Activated T-cell treated with anti-CD3 and anti-CD28 coated beads for 48 hours (primary cell): ENCODE measurements around the gene S100A1.

Source experiments
- DNase-seq: peaks from one replicate; pipeline ENCODE4 v3.0.0-alpha.2; 2020; ENCODE audit warnings: low read depth

Gene S100A1

DNA sequence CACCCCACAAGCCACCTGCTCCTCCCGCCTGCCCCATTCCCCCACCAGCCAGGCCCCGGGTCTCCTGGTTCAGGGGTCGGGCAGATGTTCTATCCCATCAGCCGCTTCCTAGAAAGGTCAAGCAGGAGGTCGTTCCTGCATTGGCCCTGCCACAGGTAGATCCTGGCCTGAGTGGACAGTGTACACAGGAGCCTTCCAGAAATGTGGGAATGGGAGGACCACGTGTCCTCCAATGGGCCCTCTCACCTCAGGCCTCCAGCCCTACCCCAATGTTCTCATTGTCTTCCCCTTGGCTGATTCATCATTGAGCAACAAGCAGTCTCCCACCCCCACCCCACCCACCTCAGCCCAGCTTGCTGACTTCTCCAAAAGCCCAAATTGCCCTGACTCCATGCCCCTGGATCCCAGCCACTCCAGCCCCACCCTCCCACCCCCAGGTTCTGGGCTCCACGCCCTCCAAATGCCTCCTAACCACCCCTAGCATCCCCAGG lies 17.4 kb upstream of the S100A1 start:
- DNase-seq = no peak

DNA sequence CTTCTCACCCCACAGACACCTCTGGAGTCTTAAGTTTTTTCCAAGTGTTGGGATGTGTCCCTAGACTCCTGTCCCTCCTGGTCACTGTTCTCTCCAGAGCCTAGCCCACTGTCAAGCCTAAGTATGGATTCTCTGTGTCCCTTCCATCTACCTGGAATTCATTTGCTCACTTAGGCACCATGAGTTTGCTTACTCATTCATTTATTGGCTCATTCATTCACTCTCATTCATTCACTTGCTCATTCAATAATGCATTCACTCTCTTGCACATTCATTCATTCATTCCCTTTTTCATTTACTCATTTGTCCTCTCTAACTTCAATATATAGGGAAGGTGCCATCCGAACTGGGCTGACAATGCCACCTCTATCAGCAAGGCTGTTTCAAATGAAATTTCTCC lies 16.9 kb upstream of the S100A1 start:
- DNase-seq = no peak

DNA sequence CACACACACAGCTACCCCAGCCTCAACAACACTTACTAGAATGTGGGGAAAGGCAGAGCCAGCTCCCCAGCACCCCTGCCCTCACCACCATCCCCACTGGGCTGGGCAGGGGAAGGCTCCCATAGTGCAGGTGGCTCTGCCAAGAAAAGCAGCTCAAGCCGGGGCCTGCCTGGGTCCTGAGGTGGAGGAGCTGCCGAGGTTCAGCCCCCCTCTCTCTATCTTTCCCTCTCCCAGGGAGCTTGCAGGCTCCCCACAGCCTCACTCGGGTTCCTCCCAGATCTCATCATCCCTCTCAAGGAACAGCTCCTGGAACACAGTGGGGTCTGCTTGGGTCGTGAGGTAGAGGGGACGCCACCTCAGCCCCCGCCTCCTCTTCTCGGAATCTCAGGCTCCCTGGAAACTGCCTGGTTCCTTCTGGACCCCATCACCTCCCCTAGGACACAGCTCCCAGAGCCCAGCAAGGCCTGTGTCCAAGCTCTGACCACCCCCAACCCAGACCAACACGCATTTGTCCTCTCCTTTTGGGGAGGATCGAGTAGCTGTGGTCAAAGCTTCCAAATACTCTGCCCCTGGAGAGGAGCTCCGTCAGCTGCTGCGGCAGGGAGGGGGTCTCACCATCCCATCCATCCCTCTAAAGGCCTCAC lies 16.0 kb upstream of the S100A1 start:
- DNase-seq = no peak

DNA sequence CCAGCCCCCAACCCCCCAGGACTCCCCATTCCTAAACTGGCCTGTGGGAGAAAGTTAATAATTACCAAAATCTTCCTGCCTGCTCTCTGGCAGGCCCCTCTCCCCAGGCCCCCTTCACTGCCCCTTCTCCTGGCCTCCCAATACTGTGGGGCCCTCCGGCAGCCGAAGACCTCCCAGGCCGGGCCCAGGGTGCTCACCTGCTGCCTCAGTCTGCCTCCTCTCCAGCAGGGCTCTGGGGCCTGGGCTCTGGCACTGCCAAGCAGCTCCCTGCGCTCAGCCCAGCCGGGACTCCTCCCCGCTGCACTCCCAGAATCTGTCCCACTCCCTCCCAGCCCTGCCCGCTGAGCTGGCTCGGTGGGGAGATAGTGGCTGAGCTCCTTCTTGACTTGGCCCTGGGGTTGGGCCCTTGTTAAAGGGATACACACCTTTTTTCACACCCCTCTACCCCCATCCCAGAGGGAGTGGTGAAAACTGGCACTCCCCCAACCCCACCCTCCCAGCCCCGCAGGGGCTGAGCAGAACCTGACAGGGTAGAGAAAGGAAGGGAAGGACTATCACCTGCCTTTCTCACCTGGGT lies 15.4 kb upstream of the S100A1 start, which contains the start of gene S100A16:
TSS of gene S100A16 (minus strand) at position 383 of the 577 bp plus-strand sequence. CDS start 4,986 bp downstream, outside the sequence.
- no peak for DNase-seq

DNA sequence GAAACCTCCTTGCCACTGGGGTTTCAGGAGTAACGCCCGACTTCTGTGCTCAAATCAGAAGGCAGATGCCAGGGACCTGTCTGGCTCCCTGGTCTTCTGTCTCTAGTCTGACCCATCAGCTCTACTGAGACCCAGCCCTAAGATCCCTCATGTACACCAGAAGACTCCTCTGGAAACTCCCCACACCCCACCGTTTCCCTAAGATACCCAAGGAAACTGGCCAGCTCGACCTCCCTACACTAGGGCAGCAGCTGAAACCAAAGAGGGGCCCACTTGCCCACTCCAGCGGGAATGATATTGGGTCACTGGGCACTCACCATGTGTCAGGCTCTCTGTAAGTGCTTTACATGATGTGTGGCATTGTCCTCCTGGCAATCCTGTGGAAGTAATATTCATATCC lies 14.8 kb upstream of the S100A1 start:
- DNase-seq = no peak

DNA sequence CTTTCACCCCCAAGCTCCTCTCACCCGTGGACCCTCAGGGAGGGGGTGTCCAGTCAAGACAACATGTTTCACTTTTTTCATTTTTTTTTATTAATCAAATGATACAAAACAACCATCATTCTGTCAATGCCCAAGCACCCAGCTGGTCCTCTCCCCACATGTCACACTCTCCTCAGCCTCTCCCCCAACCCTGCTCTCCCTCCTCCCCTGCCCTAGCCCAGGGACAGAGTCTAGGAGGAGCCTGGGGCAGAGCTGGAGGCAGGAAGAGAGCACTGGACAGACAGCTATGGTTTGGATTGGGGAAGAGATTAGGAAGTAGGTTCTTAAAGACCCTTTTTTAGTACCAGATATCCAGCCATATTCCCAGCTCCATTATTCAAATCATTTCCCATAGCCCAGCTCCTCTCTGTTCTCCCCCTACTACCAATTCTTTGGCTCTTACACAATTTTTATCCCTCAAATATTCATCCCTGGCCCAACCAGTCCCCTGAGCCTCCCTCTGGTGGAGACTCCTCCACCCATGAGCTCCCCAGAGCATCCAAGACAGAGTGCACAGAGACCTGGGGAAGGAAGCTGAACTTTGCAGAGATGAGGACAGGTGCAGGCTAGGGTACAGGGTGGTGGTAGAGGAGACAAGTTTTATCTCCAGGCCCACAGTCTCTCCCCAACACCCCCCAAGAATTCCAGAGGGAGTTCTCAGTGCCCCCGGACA lies 13.9 kb upstream of the S100A1 start:
- no peak for DNase-seq

DNA sequence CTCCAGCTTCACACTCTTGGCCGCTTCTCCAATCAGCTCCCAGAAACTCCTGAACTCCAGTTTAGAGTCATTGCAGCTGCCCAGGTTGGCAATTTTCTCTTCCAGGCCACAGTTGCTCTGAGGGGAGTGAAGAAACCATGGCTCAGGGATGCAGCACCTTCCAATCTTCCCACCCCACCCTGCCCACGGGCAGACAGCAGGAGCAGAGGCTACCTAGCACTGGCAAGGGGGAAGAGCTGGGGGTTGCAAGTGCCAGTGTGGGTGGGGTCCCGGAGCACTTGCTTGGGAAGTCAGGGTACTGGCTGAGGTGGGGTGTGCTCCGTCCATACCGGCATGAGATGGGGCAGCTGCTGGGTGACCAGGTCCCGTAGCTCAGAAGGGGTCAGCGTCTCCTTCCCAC lies 13.3 kb upstream of the S100A1 start:
- DNase-seq = no peak

DNA sequence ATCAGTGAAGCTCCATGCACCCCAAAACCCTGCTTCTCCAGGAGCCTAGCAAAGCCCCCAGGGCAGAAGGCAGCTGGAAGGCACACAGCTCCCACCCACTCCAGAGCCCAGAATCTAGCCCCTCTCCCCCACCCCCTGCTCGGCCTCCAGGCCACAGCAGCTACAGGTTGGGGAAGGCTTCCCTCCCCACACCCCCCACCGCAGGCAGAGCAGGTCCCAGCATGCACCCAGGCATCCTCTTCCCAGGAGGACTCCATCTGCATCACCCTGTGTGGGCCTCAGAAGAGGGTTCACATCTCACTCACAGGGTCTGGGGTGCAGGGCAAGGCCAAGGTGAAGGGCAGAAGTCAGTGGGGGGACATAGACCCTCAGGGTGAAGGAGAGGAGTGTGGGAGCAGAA lies 12.8 kb upstream of the S100A1 start:
- no peak for DNase-seq

DNA sequence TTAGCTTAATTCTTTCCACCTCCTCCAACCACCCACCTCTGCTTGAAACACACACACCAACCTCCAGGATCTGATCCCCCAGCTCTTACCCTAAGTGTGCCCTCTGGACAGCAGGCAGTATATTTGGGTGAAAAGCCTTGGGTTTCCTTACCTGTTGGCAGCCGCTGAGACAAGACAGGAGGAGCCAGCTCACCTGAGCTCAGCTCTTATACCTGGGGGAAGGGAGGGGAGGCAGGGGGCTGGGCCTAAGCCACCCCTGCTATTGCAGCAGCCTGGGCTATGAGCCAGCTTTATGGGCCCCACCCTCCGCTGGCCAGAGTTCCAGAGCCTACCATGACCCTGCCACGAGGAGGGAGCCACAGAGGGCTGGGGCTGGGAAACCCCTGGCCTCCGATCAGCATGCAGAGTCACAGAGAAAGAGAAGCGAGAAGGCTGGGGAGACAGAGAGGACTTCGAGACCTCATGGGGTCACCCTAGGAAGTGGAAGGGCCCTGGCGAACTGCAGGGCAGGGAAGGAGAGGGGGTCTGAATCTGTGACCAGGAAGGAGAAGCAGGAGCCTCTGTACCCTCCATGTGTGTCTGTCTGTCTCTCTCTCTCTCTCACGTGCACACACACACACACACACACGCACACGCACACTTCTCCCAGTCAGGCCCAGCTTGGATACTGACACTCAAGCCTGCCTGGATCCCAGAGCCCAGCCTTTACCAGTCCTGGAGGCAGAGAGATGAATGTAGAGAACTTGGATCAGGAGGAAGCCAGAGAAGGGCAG lies 11.9 kb upstream of the S100A1 start, which contains the start of gene S100A14:
TSS of gene S100A14 (minus strand) at position 182 of the 773 bp plus-strand sequence. CDS start 467 bp downstream, outside the sequence.
- no peak for DNase-seq

DNA sequence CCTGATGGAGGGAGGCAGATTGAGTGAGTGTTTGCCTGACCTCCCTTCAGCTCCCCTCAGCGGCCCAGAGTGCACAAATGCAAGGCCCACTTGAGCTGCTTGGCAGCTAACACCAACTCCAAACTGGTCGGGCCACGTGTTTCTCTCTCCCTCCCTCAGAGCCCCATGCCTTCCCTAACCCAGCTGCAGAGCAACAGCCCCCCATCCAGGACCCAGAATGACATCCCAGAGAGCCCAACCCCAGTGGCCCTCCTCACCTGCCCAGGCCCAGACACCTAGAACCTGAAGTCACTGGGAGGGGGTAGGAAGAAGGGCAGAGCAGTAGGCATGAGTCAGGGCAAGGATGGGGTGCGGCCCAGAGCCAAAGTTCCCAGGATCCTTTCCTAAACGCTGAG lies 11.3 kb upstream of the S100A1 start:
- no peak for DNase-seq

DNA sequence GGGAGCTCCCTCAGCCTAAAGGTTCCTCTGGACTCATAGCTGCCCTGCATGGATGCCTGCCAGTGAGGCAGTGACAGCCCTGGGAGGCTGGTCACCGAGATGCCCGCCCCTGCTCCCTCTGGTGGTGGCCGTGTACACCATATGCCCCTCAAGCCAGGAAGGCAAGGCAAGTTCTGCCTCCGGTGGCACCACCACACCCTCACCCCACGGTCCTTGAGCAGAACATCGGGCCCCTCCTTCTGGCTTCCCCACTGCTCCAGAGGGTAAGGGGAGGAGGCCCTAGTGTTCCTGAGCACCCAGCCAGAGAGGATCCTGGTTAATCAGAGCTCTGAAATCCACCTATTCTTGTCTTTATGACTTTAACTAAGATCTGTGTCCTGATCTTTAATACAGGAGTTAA lies 10.6 kb upstream of the S100A1 start:
- no peak for DNase-seq

DNA sequence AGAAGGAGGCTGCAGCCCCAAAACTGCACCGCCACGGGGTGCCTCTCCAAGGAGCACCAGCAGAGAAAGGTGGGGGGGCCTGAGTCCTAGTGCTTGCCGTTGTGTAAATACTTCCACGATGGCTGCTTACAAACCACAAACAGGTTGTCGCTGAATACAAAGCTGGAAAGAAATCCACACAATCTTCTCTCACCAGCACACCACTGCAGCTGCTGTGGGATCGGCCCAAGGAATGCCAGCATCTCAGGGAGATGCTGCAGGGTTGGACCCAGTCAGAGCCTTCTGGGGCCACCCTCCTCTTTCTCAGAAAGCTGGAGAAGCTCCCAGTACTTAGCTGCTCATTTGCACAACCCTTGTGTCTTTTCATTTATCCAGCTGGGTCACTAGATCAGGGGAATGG lies 9.1 kb upstream of the S100A1 start:
- DNase-seq = no peak

DNA sequence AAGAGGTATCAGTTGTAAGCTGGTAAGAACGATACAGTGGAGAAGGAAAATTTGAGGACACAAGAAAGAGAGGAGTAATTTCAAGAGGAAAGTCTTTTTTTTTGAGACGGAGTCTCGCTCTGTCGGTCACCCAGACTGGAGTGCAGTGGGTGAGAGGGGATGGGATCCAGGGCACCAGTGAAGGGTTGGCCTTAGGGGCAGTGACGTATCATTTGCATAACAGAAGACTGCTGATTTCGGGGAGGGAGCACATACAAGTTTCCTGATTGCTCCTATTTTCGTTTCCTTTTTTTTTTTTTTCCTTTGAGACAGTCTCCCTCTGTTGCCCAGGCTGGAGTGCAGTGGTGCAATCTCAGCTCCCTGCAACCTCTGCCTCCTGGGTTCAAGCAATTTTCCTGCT lies 5.1 kb upstream of the S100A1 start:
- DNase-seq = no peak

DNA sequence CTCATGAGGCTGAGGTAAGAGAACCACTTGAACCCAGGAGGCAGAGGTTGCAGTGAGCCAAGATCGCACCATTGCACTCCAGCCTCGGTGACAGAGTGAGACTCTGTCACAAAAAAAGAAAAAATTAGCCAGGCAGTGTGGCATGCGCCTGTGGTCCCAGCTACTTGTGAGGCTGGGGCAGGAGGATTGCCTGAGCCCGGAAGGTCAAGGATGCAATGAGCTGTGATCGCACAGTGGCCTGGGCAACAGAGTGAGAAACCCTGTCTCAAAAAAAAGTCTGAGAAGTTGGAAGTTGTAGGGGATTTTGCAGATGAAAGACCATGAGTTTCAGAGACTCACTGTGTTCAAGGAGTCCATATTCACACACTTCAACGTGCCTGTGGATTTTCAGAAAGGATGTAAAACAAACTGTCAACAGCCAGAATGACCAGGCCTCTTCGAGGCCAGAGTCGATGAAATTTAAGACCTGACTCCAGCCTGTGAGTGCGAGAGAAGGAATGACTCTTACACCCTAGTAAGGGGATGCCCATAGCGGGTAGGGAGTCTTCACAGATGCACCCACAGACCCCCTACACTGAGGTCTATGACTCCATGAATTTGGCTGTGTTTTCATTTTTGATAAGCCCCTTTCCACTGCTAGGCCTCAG lies 3.1 kb upstream of the S100A1 start:
- DNase-seq = no peak

DNA sequence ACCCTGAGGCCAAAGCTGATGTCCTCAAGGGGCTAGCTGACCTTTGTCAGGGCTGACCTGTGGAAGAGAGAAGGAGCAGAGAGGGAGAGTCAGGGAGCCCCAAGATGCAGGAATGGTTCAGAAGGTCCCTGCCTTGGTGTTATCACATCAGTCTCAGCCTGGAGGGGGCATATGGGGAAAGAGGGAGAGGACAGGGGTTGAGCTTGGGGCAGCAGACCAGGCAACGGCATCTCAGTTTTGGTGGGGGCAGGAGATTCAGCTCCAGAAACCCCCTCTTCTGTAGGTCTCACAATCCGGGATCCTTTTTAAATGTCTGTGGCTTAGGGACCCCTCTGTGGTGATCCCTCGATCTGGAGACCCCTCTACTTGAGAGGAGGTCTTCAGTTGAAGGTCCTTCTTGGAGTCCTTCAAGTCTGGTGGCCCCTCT lies 1.7 kb upstream of the S100A1 start:
- no peak for DNase-seq

DNA sequence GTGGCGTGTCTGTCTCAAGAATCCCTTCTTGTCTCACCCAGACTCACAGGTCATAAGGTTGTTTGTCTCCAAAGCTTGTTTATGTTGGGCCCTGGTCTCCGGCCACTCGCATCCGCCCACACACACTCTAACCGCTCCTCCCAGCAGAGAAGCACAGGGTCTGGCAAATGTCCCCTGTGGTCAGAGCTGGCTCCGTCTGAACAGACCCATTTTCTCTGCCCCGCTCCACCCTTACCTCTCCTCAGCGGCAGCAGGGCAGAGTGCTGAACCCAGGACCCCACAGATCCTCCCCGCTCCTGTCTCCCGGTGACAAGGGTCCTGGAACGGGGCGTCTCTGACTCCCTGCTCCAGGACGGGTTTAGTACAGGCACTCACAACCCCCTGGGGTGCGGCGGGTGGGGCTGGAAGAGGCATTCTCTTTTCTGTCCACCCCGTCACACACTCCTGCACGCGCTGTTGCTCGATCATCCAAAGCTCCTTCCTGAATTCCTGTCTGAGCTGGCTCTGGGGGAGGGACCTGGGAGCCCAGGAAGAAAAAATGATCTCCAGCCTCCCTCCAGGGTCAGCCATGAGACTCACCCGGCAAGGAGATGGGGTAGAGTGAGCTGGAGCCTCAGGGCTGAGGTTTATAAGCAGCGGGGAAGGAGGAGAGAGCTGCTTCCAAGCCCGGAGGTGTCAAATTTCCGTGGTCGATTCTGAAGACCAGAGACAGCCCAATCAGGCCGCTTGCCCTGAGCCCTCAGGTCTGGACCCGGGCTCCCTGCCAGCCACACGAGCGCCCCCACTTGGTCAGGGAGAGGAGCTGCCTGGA lies 1.1 kb upstream of the S100A1 start, which contains the start of gene S100A13:
TSS of gene S100A13 (minus strand) at position 602 of the 811 bp plus-strand sequence. CDS start 1,033 bp downstream, outside the sequence.
- no peak for DNase-seq

DNA sequence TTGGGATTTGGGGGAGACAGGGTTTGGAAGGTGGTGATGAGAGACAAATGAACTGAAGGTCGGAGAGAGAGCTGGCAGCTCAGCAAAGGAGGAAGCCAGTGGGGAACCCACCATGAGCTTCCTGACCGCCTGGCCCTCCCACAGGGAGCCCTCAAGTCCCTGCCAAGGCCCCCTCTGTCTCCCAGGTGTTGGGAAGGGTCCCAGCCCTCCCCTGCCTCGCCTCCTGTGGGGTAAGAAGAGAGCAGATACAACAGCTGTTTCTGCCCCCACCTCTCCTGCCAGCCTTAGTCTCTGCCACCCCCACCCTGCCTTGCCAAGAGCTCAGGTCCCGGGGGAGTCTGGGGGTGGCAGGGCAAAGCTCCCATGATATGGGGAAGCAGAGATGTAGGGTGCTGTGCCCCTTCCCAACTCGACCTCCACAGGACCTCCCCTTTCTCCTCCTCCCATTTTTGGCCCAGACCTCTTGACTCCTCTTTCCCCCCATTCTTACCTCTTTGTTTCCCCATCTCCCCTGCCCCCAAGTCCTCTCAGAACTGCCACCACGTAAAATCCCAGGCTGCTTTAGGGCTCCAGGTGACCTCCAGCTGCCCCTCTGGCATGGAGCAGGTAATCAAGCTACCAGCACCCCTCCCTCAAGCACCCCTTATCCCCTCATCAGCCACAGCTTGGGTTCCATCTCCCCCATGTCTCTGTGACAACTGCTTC lies 556 bp downstream of the S100A1 start:
- no peak for DNase-seq

DNA sequence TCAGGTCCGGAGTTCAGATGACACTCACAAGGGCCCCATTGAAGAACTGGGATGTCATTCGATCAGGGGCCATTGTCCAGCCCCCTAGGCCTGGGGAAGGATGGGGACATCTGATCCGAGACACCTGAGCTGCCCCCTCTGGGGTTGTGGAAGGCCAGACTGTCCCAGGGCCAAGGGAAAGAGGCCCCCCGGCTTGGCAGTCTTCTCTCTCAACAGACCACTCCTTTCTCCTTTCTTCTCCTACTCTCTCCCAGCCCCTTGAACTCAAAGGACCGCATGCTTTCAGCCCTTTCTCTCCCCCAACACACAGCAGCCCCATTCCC lies 1.1 kb downstream of the S100A1 start:
- DNase-seq = no peak

DNA sequence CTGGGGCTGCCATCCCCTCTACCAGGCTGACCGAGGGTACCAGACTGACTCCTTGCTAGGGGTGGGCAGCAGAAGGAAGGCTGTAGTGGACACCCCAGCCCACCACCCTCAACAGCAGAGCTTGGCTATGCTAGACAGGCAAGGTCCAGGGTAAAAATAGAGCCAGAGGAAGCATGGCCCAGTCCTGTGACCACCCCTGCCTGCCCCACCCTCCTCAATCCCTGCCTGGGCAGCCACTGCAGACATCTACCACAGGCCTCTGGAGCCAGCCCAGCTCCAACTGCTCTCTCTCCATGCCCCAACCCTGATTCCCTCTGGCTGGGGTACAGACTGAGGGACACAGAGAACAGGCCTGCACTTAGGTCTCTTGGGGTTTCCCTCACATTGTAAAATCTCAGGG lies 1.7 kb downstream of the S100A1 start:
- DNase-seq = no peak

DNA sequence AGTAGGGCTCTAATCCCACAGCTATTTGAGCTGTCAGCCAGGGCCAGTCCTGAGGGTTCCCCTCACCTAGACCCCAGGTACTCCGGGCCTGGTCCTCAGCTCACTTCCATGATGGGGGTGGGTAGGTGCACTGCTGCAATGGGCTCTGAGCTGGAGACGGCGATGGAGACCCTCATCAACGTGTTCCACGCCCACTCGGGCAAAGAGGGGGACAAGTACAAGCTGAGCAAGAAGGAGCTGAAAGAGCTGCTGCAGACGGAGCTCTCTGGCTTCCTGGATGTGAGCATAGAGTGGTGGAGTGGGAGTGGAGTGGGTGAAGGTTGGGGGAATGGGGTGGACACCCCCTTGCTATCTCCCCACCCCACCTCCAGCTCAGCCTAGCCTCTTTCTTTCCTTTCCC lies 2.1 kb downstream of the S100A1 start:
- DNase-seq = no peak
